Mesendoderm (in vitro differentiated cells): ENCODE measurements around the gene RNGTT.

ENCODE experiments used
- DNase-seq: peaks from one replicate; pipeline ENCODE4 v3.0.0; 2013
- H2AK5ac ChIP-seq: 2 replicates; pipeline ENCODE4 v1.6.1; 2013; ENCODE audit warnings: low read length, inconsistent platforms
- H2BK120ac ChIP-seq: 2 replicates; pipeline ENCODE4 v1.6.1; 2013; ENCODE audit warnings: low read depth, mild to moderate bottlenecking, low read length, moderate library complexity, mixed read lengths
- H2BK15ac ChIP-seq: replicated peaks from 2 replicates; pipeline ENCODE4 v1.6.1; 2013; ENCODE audit warnings: low read depth, mild to moderate bottlenecking, moderate library complexity
- H2BK5ac ChIP-seq: 2 replicates; pipeline ENCODE4 v1.6.1; 2013; ENCODE audit warnings: low read length, inconsistent platforms
- H3K18ac ChIP-seq: 2 replicates; pipeline ENCODE4 v1.6.1; 2013; ENCODE audit warnings: mild to moderate bottlenecking, low read length, mixed read lengths
- H3K23ac ChIP-seq: one replicate; pipeline ENCODE4 v1.6.1; 2013; ENCODE audit warnings: low read length
- H3K27ac ChIP-seq: 2 replicates; pipeline ENCODE4 v1.5.1; 2013; ENCODE audit warnings: low read depth, mild to moderate bottlenecking, inconsistent platforms, low read length, moderate library complexity
- H3K27me3 ChIP-seq: 2 replicates; pipeline ENCODE4 v1.6.1; 2013; ENCODE audit warnings: low read length, control low read depth, mild to moderate bottlenecking, inconsistent platforms; ENCODE audit not compliant: insufficient read depth, poor library complexity
- H3K36me3 ChIP-seq: 2 replicates; pipeline ENCODE4 v1.6.1; 2013; ENCODE audit warnings: low read length, inconsistent platforms; ENCODE audit not compliant: control insufficient read depth, insufficient read depth
- H3K4ac ChIP-seq: one replicate; pipeline ENCODE4 v1.6.1; 2013; ENCODE audit warnings: low read depth, mild to moderate bottlenecking, low read length, moderate library complexity
- H3K4me1 ChIP-seq: 2 replicates; pipeline ENCODE4 v1.6.1; 2013; ENCODE audit warnings: low read depth, low read length, inconsistent platforms; ENCODE audit not compliant: control insufficient read depth
- H3K4me2 ChIP-seq: 2 replicates; pipeline ENCODE4 v1.6.1; 2013; ENCODE audit warnings: low read length
- H3K4me3 ChIP-seq: 2 replicates; pipeline ENCODE4 v1.5.1; 2013; ENCODE audit warnings: mild to moderate bottlenecking, low read length
- H3K56ac ChIP-seq: one replicate; pipeline ENCODE4 v1.6.1; 2013; ENCODE audit warnings: low read length
- H3K79me1 ChIP-seq: 2 replicates; pipeline ENCODE4 v1.6.1; 2013; ENCODE audit warnings: low read length, inconsistent platforms
- H3K79me2 ChIP-seq: 2 replicates; pipeline ENCODE4 v1.6.1; 2013; ENCODE audit warnings: mild to moderate bottlenecking, low read length; ENCODE audit not compliant: control insufficient read depth, insufficient read depth
- H3K9ac ChIP-seq: 2 replicates; pipeline ENCODE4 v1.6.1; 2013; ENCODE audit warnings: low read length, inconsistent platforms
- H4K5ac ChIP-seq: one replicate; pipeline ENCODE4 v1.6.1; 2013; ENCODE audit warnings: low read length
- H4K8ac ChIP-seq: one replicate; pipeline ENCODE4 v1.6.1; 2013; ENCODE audit warnings: low read depth, mild to moderate bottlenecking, control low read depth, low read length, moderate library complexity
- WGBS: extraction: QIAGEN DNeasy Blood & Tissue Kit; methylation state at CpG from one replicate; pipeline ENCODE4 v1.1.7; 2013; ENCODE audit warnings: low lambda C conversion rate, missing lambda C conversion rate; ENCODE audit not compliant: insufficient coverage; ENCODE audit errors: extremely low coverage; 5-methylcytosine and 5-hydroxymethylcytosine counted together

The RNGTT gene

GRCh38 chr6:88808381-88808780 lies 155.0 kb downstream of the RNGTT start:
- Histone ChIP-seq H3K9ac (no peak overlapping the region), H3K79me2 (no peaks in the 10 kb centered on the region), H2BK5ac (no peak overlapping the region), H4K8ac (no peak overlapping the region), H3K27me3 (no peaks in the 10 kb centered on the region), H3K56ac (no peak overlapping the region), H3K27ac (no peak overlapping the region), H2AK5ac (no peak overlapping the region), H3K4me3 (no peak overlapping the region), H3K4me2 (no peak overlapping the region), H3K18ac (no peak overlapping the region), H2BK15ac (no peak overlapping the region), H3K36me3 (no peaks in the 10 kb centered on the region), H2BK120ac (no peak overlapping the region), H4K5ac (no peak overlapping the region), H3K4ac (no peak overlapping the region), H3K4me1 (no peaks in the 10 kb centered on the region), H3K23ac (no peak overlapping the region), H3K79me1 (no peaks in the 10 kb centered on the region)
- no peak for DNase-seq

- Histone ChIP-seq H3K4me3 (no peak overlapping the region), H3K79me2 (no peaks in the 10 kb centered on the region), H3K56ac (no peak overlapping the region)
Observed at GRCh38 chr6:88807622-88808021, 155.8 kb downstream of the RNGTT start.

DNA sequence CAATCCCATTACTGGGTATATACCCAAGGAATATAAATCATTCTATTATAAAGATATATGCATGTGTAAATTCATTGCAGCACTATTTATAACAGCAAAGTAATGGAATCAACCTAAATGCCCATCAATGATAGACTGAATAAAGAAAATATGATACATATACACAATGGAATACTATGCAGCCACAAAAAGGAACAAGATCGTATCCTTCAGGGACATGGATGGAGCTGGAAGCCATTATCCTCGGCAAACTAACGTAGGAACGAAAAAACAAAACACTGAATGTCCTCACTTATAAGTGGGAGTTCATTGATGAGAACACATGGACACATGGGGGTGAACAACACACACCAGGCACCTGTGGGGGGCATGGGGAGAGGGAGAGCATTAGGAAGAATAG lies 156.7 kb downstream of the RNGTT start:
- WGBS, result no CpG with 5 or more reads among the region's 4 CpGs
- H3K27me3 ChIP-seq, result no peaks in the 10 kb centered on the region

More at GRCh38 chr6:88807622-88808021, 155.8 kb downstream of the RNGTT start:
- WGBS, result no CpG with 5 or more reads among the region's 1 CpG
- Histone ChIP-seq H2BK5ac (no peak overlapping the region), H3K36me3 (no peaks in the 10 kb centered on the region), H4K8ac (no peak overlapping the region), H2BK15ac (no peak overlapping the region), H3K4me1 (no peaks in the 10 kb centered on the region), H3K79me1 (no peaks in the 10 kb centered on the region), H4K5ac (no peak overlapping the region), H2BK120ac (no peak overlapping the region), H3K23ac (no peak overlapping the region), H3K27me3 (no peaks in the 10 kb centered on the region), H3K4ac (no peak overlapping the region), H3K27ac (no peak overlapping the region), H2AK5ac (no peak overlapping the region), H3K18ac (no peak overlapping the region), H3K4me2 (no peak overlapping the region), H3K9ac (no peak overlapping the region)
- DNase-seq, result no peak

GRCh38 chr6:88804701-88805100 lies 158.7 kb downstream of the RNGTT start:
- H4K8ac ChIP-seq, result no peak overlapping the region
- no peak overlapping the region for H3K18ac ChIP-seq
- H3K23ac ChIP-seq, result no peak overlapping the region
- no peak overlapping the region for H3K56ac ChIP-seq
- H3K4ac ChIP-seq, result no peak overlapping the region
- H2AK5ac ChIP-seq, result no peak overlapping the region
- H3K36me3 ChIP-seq, result no peaks in the 10 kb centered on the region
- H3K27ac ChIP-seq, result no peak overlapping the region
- no peak overlapping the region for H3K9ac ChIP-seq
- no peaks in the 10 kb centered on the region for H3K79me2 ChIP-seq
- no peak overlapping the region for H4K5ac ChIP-seq
- H3K4me3 ChIP-seq, result no peak overlapping the region
- no CpG with 5 or more reads among the region's 2 CpGs for WGBS
- H3K4me1 ChIP-seq, result no peaks in the 10 kb centered on the region
- DNase-seq, result no peak
- H3K27me3 ChIP-seq, result no peaks in the 10 kb centered on the region
- H2BK120ac ChIP-seq, result no peak overlapping the region
- H3K79me1 ChIP-seq, result no peaks in the 10 kb centered on the region
- H3K4me2 ChIP-seq, result no peak overlapping the region
- no peak overlapping the region for H2BK15ac ChIP-seq
- no peak overlapping the region for H2BK5ac ChIP-seq

More for the DNA sequence above, 156.7 kb downstream of the RNGTT start:
- Histone ChIP-seq H3K4me3 (no peak overlapping the region), H3K79me2 (no peaks in the 10 kb centered on the region), H2BK15ac (no peak overlapping the region), H2BK5ac (no peak overlapping the region), H3K56ac (no peak overlapping the region), H2AK5ac (no peak overlapping the region), H3K9ac (no peak overlapping the region), H3K27ac (no peak overlapping the region), H3K23ac (no peak overlapping the region), H3K36me3 (no peaks in the 10 kb centered on the region), H3K4me2 (no peak overlapping the region), H2BK120ac (no peak overlapping the region), H4K8ac (no peak overlapping the region), H3K4ac (no peak overlapping the region), H4K5ac (no peak overlapping the region), H3K18ac (no peak overlapping the region), H3K4me1 (no peaks in the 10 kb centered on the region), H3K79me1 (no peaks in the 10 kb centered on the region)
- no peak for DNase-seq

GRCh38 chr6:88785478-88785877 lies 177.9 kb downstream of the RNGTT start:
- H3K18ac ChIP-seq, result no peak overlapping the region
- H3K4me2 ChIP-seq, result no peak overlapping the region
- no peak overlapping the region for H3K4ac ChIP-seq
- no peaks in the 10 kb centered on the region for H3K4me1 ChIP-seq
- peak; percentile 4 for DNase-seq
- H3K23ac ChIP-seq, result no peak overlapping the region
- no peak overlapping the region for H2BK5ac ChIP-seq
- H4K8ac ChIP-seq, result no peak overlapping the region
- H3K9ac ChIP-seq, result no peak overlapping the region
- H3K27ac ChIP-seq, result no peak overlapping the region
- no peaks in the 10 kb centered on the region for H3K79me1 ChIP-seq
- no peak overlapping the region for H2BK15ac ChIP-seq
- no peak overlapping the region for H3K4me3 ChIP-seq
- no peak overlapping the region for H4K5ac ChIP-seq
- no peaks in the 10 kb centered on the region for H3K27me3 ChIP-seq
- H2BK120ac ChIP-seq, result no peak overlapping the region
- H2AK5ac ChIP-seq, result no peak overlapping the region
- no peaks in the 10 kb centered on the region for H3K79me2 ChIP-seq
- no peak overlapping the region for H3K56ac ChIP-seq
- H3K36me3 ChIP-seq, result no peaks in the 10 kb centered on the region

DNA sequence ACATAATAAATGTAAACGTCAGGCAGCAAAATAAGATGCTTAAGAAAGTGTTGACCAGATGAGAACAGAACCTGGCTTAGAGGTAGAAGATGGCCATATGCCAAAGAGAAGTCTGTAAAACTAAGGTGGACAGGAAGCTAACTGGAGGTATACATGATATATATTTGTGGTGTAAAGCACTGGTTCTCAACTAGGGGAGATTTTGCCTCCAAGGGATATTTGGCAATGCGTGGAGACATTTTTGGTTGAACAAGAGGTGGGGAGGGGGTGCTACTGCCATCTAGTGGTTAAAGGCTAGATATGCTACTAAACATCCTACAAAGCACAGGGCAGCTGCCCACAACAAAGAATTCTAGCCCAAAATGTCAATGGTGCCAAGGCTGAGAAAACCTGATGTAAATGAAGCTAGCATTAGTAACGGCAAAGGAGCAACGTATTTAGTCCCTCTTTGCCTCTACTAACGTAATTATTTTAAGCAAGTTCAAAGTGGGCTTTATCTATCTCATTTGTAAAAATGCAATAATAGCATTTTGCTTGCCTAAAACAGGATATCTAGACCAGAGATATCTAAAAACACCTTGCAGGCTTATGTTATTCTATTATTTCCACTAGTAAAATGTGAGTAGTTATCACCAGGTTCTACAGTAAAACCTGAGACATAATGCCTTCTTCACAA lies 182.6 kb downstream of the RNGTT start:
- H3K27ac ChIP-seq, result no peak overlapping the region
- H2BK15ac ChIP-seq, result no peak overlapping the region
- H4K5ac ChIP-seq, result no peak overlapping the region
- WGBS, result no CpG with 5 or more reads among the region's 5 CpGs
- H3K4me1 ChIP-seq, result no peaks in the 10 kb centered on the region
- no peaks in the 10 kb centered on the region for H3K27me3 ChIP-seq
- H3K36me3 ChIP-seq, result no peaks in the 10 kb centered on the region
- no peak overlapping the region for H4K8ac ChIP-seq
- H3K23ac ChIP-seq, result no peak overlapping the region
- no peak overlapping the region for H2AK5ac ChIP-seq
- H3K56ac ChIP-seq, result no peak overlapping the region
- no peak overlapping the region for H2BK120ac ChIP-seq
- DNase-seq, result peak; percentile 90
- no peak overlapping the region for H3K4me2 ChIP-seq
- H3K18ac ChIP-seq, result no peak overlapping the region
- H3K79me2 ChIP-seq, result no peaks in the 10 kb centered on the region
- H3K79me1 ChIP-seq, result no peaks in the 10 kb centered on the region
- no peak overlapping the region for H3K9ac ChIP-seq
- no peak overlapping the region for H3K4ac ChIP-seq
- no peak overlapping the region for H3K4me3 ChIP-seq
- no peak overlapping the region for H2BK5ac ChIP-seq
